Ishikawa (cell line): ENCODE results near the gene SLC5A10.
"Not testable (repeated sequence)": the region's sequence is repeated elsewhere in the genome, so short reads cannot be mapped to it uniquely, and the experiment has no call there.

Experiments
- CEBPB ChIP-seq: IDR thresholded peaks from 2 replicates; pipeline ENCODE4 v1.6.1; 2012
- CREB1 ChIP-seq: IDR thresholded peaks from 2 replicates; pipeline ENCODE4 v1.6.1; 2012; ENCODE audit warnings: low read depth
- EGR1 ChIP-seq: IDR thresholded peaks from 2 replicates; pipeline ENCODE4 v1.6.1; 2012
- EP300 ChIP-seq: IDR thresholded peaks from 2 replicates; pipeline ENCODE4 v1.6.1; 2012; ENCODE audit warnings: borderline replicate concordance
- FOXM1 ChIP-seq: IDR thresholded peaks from 2 replicates; pipeline ENCODE4 v1.6.1; 2012; ENCODE audit warnings: low read depth, borderline replicate concordance
- NFIC ChIP-seq: IDR thresholded peaks from 2 replicates; pipeline ENCODE4 v1.6.1; 2012
- RAD21 ChIP-seq: IDR thresholded peaks from 2 replicates; pipeline ENCODE4 v1.6.1; 2012; ENCODE audit warnings: low read depth
- TAF1 ChIP-seq: IDR thresholded peaks from 2 replicates; pipeline ENCODE4 v1.6.1; 2012; ENCODE audit warnings: low read depth, mild to moderate bottlenecking
- TCF12 ChIP-seq: IDR thresholded peaks from 2 replicates; pipeline ENCODE4 v1.6.1; 2012; ENCODE audit warnings: low read depth
- TEAD4 ChIP-seq: IDR thresholded peaks from 2 replicates; pipeline ENCODE4 v1.6.1; 2012
- YY1 ChIP-seq: IDR thresholded peaks from 2 replicates; pipeline ENCODE4 v1.6.1; 2012; ENCODE audit warnings: low read depth
- ZBTB7A ChIP-seq: IDR thresholded peaks from 2 replicates; pipeline ENCODE4 v1.6.1; 2012; ENCODE audit warnings: low read depth
- TF ChIP-seq, protein P1 (sequence below): IDR thresholded peaks from 2 replicates; pipeline ENCODE4 v1.6.1; 2012
- TF ChIP-seq, protein P2 (sequence below): IDR thresholded peaks from 2 replicates; pipeline ENCODE4 v1.6.1; 2012
- TF ChIP-seq, protein P3 (sequence below): IDR thresholded peaks from 2 replicates; pipeline ENCODE4 v1.6.1; 2012; ENCODE audit warnings: low read depth, mild to moderate bottlenecking

SLC5A10 gene

DNA sequence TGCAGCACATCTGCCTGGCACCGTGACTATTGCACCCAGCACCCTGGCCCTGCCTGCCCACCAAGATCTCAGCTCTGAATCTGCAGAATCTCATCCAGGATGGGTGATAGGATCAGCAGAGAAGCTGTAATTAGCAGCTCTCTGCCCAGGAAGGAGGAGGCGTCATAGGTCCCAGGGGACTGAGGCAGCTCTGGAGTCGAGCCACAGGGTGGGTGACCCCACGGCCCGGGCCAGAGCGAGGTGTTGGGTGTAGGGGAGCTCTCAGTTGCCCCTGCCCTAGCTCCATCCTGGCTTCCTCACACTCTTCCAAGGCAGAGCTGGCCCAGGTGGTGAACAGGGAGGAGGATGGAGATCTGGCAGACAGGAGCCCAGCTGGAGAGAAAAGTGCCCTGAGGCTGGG lies 70.8 kb downstream of the SLC5A10 start:
- TF ChIP-seq EP300 (no peak), TAF1 (no peak), CREB1 (no peak), TCF12 (no peak), FOXM1 (no peak), YY1 (no peak), TEAD4 (no peak), RAD21 (no peak), NFIC (no peak)
- TF ChIP-seq, protein P1, sequence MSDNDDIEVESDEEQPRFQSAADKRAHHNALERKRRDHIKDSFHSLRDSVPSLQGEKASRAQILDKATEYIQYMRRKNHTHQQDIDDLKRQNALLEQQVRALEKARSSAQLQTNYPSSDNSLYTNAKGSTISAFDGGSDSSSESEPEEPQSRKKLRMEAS: no peak
- TF ChIP-seq, protein P2, sequence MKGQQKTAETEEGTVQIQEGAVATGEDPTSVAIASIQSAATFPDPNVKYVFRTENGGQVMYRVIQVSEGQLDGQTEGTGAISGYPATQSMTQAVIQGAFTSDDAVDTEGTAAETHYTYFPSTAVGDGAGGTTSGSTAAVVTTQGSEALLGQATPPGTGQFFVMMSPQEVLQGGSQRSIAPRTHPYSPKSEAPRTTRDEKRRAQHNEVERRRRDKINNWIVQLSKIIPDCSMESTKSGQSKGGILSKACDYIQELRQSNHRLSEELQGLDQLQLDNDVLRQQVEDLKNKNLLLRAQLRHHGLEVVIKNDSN: no peak
- TF ChIP-seq, protein P3, sequence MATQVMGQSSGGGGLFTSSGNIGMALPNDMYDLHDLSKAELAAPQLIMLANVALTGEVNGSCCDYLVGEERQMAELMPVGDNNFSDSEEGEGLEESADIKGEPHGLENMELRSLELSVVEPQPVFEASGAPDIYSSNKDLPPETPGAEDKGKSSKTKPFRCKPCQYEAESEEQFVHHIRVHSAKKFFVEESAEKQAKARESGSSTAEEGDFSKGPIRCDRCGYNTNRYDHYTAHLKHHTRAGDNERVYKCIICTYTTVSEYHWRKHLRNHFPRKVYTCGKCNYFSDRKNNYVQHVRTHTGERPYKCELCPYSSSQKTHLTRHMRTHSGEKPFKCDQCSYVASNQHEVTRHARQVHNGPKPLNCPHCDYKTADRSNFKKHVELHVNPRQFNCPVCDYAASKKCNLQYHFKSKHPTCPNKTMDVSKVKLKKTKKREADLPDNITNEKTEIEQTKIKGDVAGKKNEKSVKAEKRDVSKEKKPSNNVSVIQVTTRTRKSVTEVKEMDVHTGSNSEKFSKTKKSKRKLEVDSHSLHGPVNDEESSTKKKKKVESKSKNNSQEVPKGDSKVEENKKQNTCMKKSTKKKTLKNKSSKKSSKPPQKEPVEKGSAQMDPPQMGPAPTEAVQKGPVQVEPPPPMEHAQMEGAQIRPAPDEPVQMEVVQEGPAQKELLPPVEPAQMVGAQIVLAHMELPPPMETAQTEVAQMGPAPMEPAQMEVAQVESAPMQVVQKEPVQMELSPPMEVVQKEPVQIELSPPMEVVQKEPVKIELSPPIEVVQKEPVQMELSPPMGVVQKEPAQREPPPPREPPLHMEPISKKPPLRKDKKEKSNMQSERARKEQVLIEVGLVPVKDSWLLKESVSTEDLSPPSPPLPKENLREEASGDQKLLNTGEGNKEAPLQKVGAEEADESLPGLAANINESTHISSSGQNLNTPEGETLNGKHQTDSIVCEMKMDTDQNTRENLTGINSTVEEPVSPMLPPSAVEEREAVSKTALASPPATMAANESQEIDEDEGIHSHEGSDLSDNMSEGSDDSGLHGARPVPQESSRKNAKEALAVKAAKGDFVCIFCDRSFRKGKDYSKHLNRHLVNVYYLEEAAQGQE: no peak

DNA sequence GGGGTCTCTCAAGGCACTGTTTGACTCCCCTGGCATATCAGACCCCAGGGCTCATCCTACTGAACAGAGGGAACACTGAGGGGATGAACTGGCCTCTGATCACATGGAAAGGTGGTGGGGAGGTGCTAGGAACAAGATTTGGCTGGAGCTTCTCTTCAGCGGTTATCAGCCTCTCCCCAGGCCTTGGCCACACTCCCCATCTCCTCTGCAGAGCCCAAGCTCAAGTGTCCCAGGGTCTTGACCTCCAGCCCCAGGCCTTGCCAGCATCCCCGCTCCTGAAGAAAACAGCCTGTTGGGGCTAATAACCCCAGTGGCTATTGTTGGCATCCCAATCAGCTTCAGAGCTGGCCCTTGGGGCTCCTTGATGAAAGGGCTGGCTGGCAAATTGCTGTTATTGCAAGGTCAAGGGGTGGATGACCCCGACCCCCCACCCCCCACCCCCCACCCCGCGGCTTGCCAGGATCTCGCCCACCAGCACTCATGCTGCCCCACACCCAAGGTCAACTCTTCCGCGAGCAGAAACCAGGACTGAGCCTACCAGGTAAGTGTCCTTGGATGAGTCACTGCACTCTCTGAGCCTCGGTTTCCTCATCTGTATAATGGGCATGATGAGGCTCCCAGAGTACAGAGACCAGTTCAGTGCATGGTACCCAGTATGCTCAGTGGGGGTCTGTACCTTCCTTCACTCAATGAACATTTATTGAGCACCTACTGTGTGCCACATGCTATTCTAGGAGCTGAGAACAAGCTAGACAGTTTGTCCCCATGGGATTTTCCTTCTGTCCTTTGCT lies 71.4 kb downstream of the SLC5A10 start:
- TF ChIP-seq ZBTB7A: no peak
- TF ChIP-seq YY1: no peak
- TF ChIP-seq CREB1: no peak
- TF ChIP-seq RAD21: no peak
- TF ChIP-seq FOXM1: no peak
- TF ChIP-seq TAF1: no peak
- TF ChIP-seq TCF12: no peak
- no peak for TF ChIP-seq CEBPB
- no peak for TF ChIP-seq TEAD4

DNA sequence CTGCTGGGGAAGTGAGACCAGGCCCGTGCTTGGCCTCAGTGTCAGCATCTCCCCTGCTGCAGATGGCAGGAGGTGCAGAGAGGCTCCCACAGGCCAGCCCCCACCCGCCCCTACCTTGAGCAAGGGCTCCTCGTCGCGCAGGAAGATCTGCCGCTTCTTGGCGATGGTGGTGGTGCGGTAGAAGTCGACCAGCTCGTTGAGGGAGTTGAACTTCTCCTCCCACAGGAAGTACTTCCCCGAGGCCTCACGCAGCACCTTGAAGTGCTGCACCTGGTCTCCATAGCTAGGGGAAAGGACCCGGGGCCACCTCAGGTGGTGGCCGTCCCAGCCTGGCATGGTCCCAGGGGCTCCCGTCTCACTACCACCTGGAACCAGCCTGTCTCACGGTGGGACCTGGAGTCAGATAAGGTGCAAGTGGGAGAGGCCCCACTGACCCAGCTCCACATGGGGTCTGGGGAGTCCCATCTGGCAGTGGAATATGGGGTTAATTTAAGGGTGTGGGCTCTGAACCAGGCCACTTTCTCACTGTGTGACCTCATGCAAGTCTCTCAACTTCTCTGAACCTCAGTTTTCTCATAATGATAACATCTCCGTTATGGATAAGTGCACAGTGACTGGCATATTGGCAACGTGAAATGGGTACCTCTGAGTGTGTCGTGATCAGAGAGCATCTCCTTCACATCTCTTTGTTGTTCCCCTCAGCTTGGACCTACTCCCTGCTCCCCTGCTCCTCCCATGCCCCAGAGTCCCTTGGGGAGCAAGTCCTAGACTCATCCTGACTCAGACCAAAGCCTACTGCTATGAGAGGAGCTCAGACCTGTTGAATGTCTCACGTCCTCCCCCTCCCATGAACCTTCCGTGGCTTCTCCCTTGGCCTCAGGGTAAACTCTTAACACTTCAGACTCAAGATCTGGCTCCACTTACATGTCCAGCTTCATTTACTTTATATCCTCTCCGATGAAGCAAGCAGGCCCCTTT lies 72.4 kb downstream of the SLC5A10 start:
- TF ChIP-seq, protein P3: no peak
- no peak for TF ChIP-seq TEAD4
- no peak for TF ChIP-seq FOXM1
- no peak for TF ChIP-seq TCF12
- no peak for TF ChIP-seq EGR1
- TF ChIP-seq, protein P2: no peak
- no peak for TF ChIP-seq CEBPB
- TF ChIP-seq YY1: no peak
- TF ChIP-seq RAD21: no peak
- TF ChIP-seq EP300: no peak
- TF ChIP-seq ZBTB7A: no peak
- TF ChIP-seq, protein P1: no peak
- no peak for TF ChIP-seq TAF1
- no peak for TF ChIP-seq NFIC
- TF ChIP-seq CREB1: no peak

DNA sequence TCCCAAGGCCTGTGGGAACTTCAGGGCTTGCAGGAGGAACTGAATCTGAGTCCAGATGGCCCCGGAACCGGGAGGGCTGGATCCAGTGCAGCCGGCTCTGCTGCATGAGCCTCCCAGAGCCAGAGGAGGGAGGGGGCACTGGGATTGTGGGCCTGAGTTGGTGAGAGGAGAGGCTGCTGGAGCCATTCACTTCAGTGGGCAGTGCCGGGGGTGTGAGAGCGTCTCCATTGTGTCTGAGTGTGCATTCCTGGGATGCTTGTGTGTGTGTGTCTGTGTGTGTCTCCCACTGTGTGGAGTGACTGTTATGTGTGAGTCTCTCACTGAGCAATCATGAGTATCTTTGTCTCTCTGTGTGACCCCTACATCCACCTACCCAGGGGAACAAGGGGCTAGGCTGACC lies 77.8 kb downstream of the SLC5A10 start:
- peak; percentile 74 for TF ChIP-seq TEAD4

DNA sequence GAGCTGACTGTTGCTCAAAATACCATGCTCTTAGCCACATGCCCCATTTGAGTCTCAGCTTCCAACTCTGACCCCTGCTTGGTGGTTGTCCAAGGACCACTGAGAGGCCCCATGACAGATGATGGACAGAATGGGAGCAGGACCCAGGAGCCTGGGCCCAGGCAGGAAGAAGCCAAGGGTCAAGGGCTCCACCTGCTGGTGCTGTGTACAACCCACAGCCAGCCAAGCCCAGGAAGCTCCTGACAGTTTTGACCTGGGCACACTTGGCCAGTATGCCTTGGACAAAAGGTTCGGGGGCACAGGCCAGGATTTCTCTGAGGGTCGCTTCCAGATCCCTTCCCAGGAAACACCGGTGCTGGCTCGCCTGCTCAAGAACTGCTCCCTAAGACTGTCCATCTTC lies 79.8 kb downstream of the SLC5A10 start:
- TF ChIP-seq RAD21: peak; percentile 65

DNA sequence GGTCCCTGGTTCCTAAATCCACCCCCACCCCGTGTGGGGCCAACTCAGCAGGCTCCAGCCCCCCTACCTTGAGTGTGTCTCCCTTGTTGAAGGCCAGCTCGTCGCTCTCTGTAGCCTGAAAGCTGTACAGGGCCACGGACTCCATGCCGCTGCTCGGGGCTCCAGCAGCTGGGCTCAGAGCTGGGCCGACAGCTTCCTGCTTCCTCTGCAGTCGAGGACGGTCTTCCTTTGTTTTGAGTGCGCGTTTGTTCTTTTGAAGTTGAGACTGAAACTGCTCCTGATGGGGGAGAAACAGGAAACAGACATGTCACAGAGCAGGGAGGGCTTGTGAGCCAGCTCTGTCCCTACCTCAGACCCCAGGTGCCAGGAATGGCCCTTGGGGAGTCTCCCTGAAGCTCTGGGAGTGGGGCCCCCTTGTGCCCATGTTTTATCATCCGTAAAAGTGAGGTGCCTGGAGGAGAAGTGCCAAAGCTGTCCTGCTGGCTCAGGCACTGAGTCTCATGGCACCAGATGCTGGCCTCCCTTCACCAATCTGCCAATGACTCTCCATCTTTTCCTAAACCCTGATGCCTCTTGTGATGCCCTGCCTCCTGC lies 94.9 kb downstream of the SLC5A10 start, which contains the start of gene GRAP:
Gene GRAP (minus strand): TSS at position 176 of the 594 bp plus-strand sequence. CDS start 31 bp downstream, at position 145.
- TF ChIP-seq FOXM1, CREB1, TCF12: not testable (repeated sequence)
